MM.1S (cell line): ENCODE data around the gene MAP3K2.

ENCODE experiments used
- DNase-seq: peaks from one replicate; pipeline ENCODE4 v3.0.0-alpha.2; 2015
- H2AFZ ChIP-seq: fragments of 300-600 bp; sonication (generic); 2 replicates; pipeline ENCODE4 v1.6.0; 2016; ENCODE audit warnings: antibody characterized with exemption, low read length
- H3F3A ChIP-seq: fragments of 300-600 bp; sonication (generic); 2 replicates; pipeline ENCODE4 v1.6.1; 2016; ENCODE audit warnings: mild to moderate bottlenecking, antibody characterized with exemption, low read length, moderate library complexity, mixed read lengths; ENCODE audit not compliant: insufficient read depth
- H3K27ac ChIP-seq: fragments of 300-600 bp; sonication (generic); 2 replicates; pipeline ENCODE4 v1.5.1; 2016; ENCODE audit warnings: mild to moderate bottlenecking, low read length
- H3K27me3 ChIP-seq: fragments of 300-600 bp; sonication (generic); replicated peaks from 2 replicates; pipeline ENCODE4 v1.6.0; 2016; ENCODE audit warnings: low read length; ENCODE audit not compliant: insufficient read depth
- H3K36me3 ChIP-seq: fragments of 300-600 bp; sonication (generic); replicated peaks from 2 replicates; pipeline ENCODE4 v1.6.1; 2016; ENCODE audit warnings: mild to moderate bottlenecking, low read length, mixed read lengths; ENCODE audit not compliant: insufficient read depth
- H3K4me1 ChIP-seq: fragments of 300-600 bp; sonication (generic); 2 replicates; pipeline ENCODE4 v1.6.1; 2016; ENCODE audit warnings: low read length, mixed read lengths
- H3K4me2 ChIP-seq: fragments of 300-600 bp; sonication (generic); 2 replicates; pipeline ENCODE4 v1.6.0; 2016; ENCODE audit warnings: low read depth, low read length
- H3K4me3 ChIP-seq: fragments of 300-600 bp; sonication (generic); 2 replicates; pipeline ENCODE4 v1.5.1; 2016; ENCODE audit warnings: low read length, mixed read lengths
- H3K79me2 ChIP-seq: fragments of 300-600 bp; sonication (generic); 2 replicates; pipeline ENCODE4 v1.6.1; 2016; ENCODE audit warnings: mixed run types, low read length, mixed read lengths
- H3K9ac ChIP-seq: fragments of 300-600 bp; sonication (generic); 2 replicates; pipeline ENCODE4 v1.6.1; 2016; ENCODE audit warnings: low read length, mixed read lengths
- H3K9me2 ChIP-seq: fragments of 300-600 bp; sonication (generic); replicated peaks from 2 replicates; pipeline ENCODE4 v1.6.1; 2016; ENCODE audit warnings: mild to moderate bottlenecking, low read length, mixed read lengths; ENCODE audit not compliant: insufficient read depth
- H3K9me3 ChIP-seq: fragments of 300-600 bp; sonication (generic); replicated peaks from 2 replicates; pipeline ENCODE4 v1.6.1; 2016; ENCODE audit warnings: mild to moderate bottlenecking, low read length, mixed read lengths; ENCODE audit not compliant: insufficient read depth
- H4K20me1 ChIP-seq: fragments of 300-600 bp; sonication (generic); 2 replicates; pipeline ENCODE4 v1.6.1; 2016; ENCODE audit warnings: mild to moderate bottlenecking, low read length, moderate library complexity, mixed read lengths; ENCODE audit not compliant: insufficient read depth
- EZH2 ChIP-seq: fragments of 300-600 bp; sonication (generic); optimal IDR thresholded peaks from 2 replicates; pipeline ENCODE3; 2017; ENCODE audit warnings: low read depth, mild to moderate bottlenecking, antibody characterized with exemption, low read length, mixed read lengths
- EZH2phosphoT487 ChIP-seq: fragments of 300-600 bp; sonication (generic); IDR thresholded peaks from 2 replicates; pipeline ENCODE4 v1.6.1; 2018; ENCODE audit warnings: antibody characterized with exemption, low read length
- TF ChIP-seq, protein P1 (sequence below): fragments of 300-600 bp; sonication (generic); IDR thresholded peaks from 2 replicates; pipeline ENCODE4 v1.5.1; 2016; ENCODE audit warnings: antibody characterized with exemption, low read length, mixed read lengths

MAP3K2 gene

DNA sequence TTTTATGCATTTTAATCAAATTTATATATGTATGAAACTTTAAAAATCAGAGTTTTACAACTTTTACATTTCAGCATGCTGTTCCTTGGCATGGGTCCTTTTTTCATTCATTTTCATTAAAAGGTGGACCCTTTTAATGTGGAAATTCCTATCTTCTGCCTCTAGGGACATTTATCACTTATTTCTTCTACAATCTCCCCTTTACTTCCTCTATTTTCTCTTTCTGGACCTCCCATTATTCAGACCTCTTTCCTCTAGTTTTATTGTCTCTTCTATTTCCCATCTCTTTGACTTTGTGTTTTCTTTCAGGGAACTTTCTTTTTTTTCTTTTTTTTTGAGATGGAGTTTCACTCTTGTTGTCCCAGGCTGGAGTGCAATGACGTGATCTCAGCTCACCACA lies 36.1 kb upstream of the MAP3K2 start:
- H3K27ac ChIP-seq = no peak overlapping the region
- no peaks in the 10 kb centered on the region for H3F3A ChIP-seq
- H3K4me3 ChIP-seq = no peak overlapping the region
- H3K9me2 ChIP-seq = no peaks in the 10 kb centered on the region
- no peak overlapping the region for H2AFZ ChIP-seq
- TF ChIP-seq, protein P1, sequence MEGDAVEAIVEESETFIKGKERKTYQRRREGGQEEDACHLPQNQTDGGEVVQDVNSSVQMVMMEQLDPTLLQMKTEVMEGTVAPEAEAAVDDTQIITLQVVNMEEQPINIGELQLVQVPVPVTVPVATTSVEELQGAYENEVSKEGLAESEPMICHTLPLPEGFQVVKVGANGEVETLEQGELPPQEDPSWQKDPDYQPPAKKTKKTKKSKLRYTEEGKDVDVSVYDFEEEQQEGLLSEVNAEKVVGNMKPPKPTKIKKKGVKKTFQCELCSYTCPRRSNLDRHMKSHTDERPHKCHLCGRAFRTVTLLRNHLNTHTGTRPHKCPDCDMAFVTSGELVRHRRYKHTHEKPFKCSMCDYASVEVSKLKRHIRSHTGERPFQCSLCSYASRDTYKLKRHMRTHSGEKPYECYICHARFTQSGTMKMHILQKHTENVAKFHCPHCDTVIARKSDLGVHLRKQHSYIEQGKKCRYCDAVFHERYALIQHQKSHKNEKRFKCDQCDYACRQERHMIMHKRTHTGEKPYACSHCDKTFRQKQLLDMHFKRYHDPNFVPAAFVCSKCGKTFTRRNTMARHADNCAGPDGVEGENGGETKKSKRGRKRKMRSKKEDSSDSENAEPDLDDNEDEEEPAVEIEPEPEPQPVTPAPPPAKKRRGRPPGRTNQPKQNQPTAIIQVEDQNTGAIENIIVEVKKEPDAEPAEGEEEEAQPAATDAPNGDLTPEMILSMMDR = no peak
- TF ChIP-seq EZH2 (no peak), EZH2phosphoT487 (no peak)
- H3K9me3 ChIP-seq = no peaks in the 10 kb centered on the region
- H4K20me1 ChIP-seq = no peaks in the 10 kb centered on the region
- peaks cover 5% of the 10 kb centered on the region; the same call in 1 of the 2 replicates for H3K27me3 ChIP-seq
- no peak overlapping the region for H3K4me2 ChIP-seq
- no peak for DNase-seq
- H3K4me1 ChIP-seq = no peaks in the 10 kb centered on the region
- H3K36me3 ChIP-seq = no peaks in the 10 kb centered on the region
- no peak overlapping the region for H3K9ac ChIP-seq
- no peaks in the 10 kb centered on the region for H3K79me2 ChIP-seq

DNA sequence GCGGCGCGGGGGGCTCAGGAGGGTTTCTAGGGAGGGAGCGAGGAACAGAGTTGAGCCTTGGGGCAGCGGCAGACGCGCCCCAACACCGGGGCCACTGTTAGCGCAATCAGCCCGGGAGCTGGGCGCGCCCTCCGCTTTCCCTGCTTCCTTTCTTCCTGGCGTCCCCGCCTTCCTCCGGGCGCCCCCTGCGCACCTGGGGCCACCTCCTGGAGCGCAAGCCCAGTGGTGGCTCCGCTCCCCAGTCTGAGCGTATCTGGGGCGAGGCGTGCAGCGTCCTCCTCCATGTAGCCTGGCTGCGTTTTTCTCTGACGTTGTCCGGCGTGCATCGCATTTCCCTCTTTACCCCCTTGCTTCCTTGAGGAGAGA lies 35.7 kb upstream of the MAP3K2 start:
- no peak for DNase-seq
- Histone ChIP-seq H3K9me3 (no peaks in the 10 kb centered on the region), H3K27ac (no peak overlapping the region), H3K79me2 (no peaks in the 10 kb centered on the region), H3K4me1 (no peaks in the 10 kb centered on the region), H3K27me3 (peaks cover 5% of the 10 kb centered on the region; the same call in 1 of the 2 replicates), H3K4me2 (no peak overlapping the region), H3K9ac (no peak overlapping the region), H3F3A (no peaks in the 10 kb centered on the region), H4K20me1 (no peaks in the 10 kb centered on the region), H3K4me3 (no peak overlapping the region), H3K36me3 (no peaks in the 10 kb centered on the region), H2AFZ (no peak overlapping the region), H3K9me2 (no peaks in the 10 kb centered on the region)
- TF ChIP-seq, protein P1 = no peak
- TF ChIP-seq EZH2phosphoT487 (no peak), EZH2 (no peak)

DNA sequence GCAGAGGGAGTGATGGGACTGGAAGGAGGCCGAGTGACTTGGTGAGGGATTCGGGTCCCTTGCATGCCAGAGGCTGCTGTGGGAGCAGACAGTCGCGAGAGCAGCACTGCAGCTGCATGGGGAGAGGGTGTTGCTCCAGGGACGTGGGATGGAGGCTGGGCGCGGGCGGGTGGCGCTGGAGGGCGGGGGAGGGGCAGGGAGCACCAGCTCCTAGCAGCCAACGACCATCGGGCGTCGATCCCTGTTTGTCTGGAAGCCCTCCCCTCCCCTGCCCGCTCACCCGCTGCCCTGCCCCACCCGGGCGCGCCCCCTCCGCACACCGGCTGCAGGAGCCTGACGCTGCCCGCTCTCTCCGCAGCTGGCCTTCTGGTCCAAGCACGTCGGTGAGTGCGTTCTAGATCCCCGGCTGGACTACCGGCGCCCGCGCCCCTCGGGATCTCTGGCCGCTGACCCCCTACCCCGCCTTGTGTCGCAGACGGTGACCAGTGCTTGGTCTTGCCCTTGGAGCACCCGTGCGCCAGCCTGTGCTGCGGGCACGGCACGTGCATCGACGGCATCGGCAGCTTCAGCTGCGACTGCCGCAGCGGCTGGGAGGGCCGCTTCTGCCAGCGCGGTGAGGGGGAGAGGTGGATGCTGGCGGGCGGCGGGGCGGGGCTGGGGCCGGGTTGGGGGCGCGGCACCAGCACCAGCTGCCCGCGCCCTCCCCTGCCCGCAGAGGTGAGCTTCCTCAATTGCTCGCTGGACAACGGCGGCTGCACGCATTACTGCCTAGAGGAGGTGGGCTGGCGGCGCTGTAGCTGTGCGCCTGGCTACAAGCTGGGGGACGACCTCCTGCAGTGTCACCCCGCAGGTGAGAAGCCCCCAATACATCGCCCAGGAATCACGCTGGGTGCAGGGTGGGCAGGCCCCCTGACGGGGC lies 35.0 kb upstream of the MAP3K2 start:
- Histone ChIP-seq H3K4me3 (no peak overlapping the region), H3K9ac (no peak overlapping the region), H3K79me2 (no peaks in the 10 kb centered on the region), H3F3A (no peaks in the 10 kb centered on the region), H3K4me1 (no peaks in the 10 kb centered on the region), H3K4me2 (no peak overlapping the region), H3K9me3 (no peaks in the 10 kb centered on the region), H2AFZ (no peak overlapping the region), H3K36me3 (no peaks in the 10 kb centered on the region), H3K27me3 (peaks cover 5% of the 10 kb centered on the region; the same call in 1 of the 2 replicates), H4K20me1 (no peaks in the 10 kb centered on the region), H3K9me2 (no peaks in the 10 kb centered on the region), H3K27ac (no peak overlapping the region)
- DNase-seq = no peak
- TF ChIP-seq EZH2 = no peak
- TF ChIP-seq, protein P1 = no peak
- TF ChIP-seq EZH2phosphoT487 = no peak
